WTC11 (cell line): ENCODE data around the gene KRT14. TPM values are rescaled to one million over a fixed set of nuclear protein-coding genes. Genes with fewer than 3 reads are reported as not detected.
"Not testable (repeated sequence)": the region's sequence is repeated elsewhere in the genome, so short reads cannot be mapped to it uniquely, and the experiment has no call there.

Experiments used
- ATAC-seq: fragments of 200-7000 bp; cut with Tn5 transposase; 2 replicates; pipeline ENCODE4 v1.10.0; 2021; ENCODE audit warnings: mild to moderate bottlenecking, moderate library complexity
- CTCF ChIA-PET: fragments of 300-600 bp; sonication (Branson Sonifier 250); formaldehyde crosslinking; loops from one replicate; lab custom pipeline; 2021; ENCODE audit warnings: antibody characterized with exemption; lab: Charles Lee
- POLR2A ChIA-PET: fragments of 350-600 bp; sonication (Branson Sonifier 250); formaldehyde crosslinking; loops from one replicate; lab custom pipeline; 2021; ENCODE audit warnings: antibody characterized with exemption; lab: Charles Lee
- DNase-seq: peaks from one replicate; pipeline ENCODE4 v3.0.0; 2021; ENCODE audit warnings: low spot score
- H3K27ac Mint-ChIP-seq: 2 replicates; pipeline ENCODE4 v1.8.0; 2021; ENCODE audit warnings: mixed read lengths
- H3K27me3 Mint-ChIP-seq: 2 replicates; pipeline ENCODE4 v1.8.0; 2021; ENCODE audit warnings: low read depth, mild to moderate bottlenecking, moderate library complexity, mixed read lengths
- H3K36me3 Mint-ChIP-seq: 2 replicates; pipeline ENCODE4 v1.8.0; 2021; ENCODE audit warnings: mixed read lengths
- H3K4me1 Mint-ChIP-seq: 2 replicates; pipeline ENCODE4 v1.8.0; 2022; ENCODE audit warnings: mixed read lengths
- H3K4me3 Mint-ChIP-seq: 2 replicates; pipeline ENCODE4 v1.8.0; 2021; ENCODE audit warnings: mild to moderate bottlenecking, moderate library complexity, mixed read lengths
- H3K9me3 Mint-ChIP-seq: 2 replicates; pipeline ENCODE4 v1.8.0; 2021; ENCODE audit warnings: mixed read lengths
- AFF4 ChIP-seq: sonication (generic); formaldehyde crosslinking; IDR thresholded peaks from 2 replicates; pipeline ENCODE4 v1.8.1; 2023; ENCODE audit warnings: mild to moderate bottlenecking, missing genetic modification reagents, borderline replicate concordance
- E2F4 ChIP-seq: sonication (generic); formaldehyde crosslinking; IDR thresholded peaks from 2 replicates; pipeline ENCODE4 v1.8.1; 2022; ENCODE audit warnings: low read depth, mild to moderate bottlenecking, moderate library complexity, missing genetic modification reagents, borderline replicate concordance
- E2F5 ChIP-seq: sonication (generic); formaldehyde crosslinking; IDR thresholded peaks from 2 replicates; pipeline ENCODE4 v1.8.1; 2022; ENCODE audit warnings: mild to moderate bottlenecking, moderate library complexity, missing genetic modification reagents
- FOXP4 ChIP-seq: sonication (generic); formaldehyde crosslinking; IDR thresholded peaks from 2 replicates; pipeline ENCODE4 v1.8.0; 2022; ENCODE audit warnings: mild to moderate bottlenecking, missing genetic modification reagents
- MXD4 ChIP-seq: fragments of 250-450 bp; sonication (Bioruptor Pico); IDR thresholded peaks from 2 replicates; pipeline ENCODE4 v1.8.0; 2021; ENCODE audit warnings: mild to moderate bottlenecking, moderate library complexity, borderline replicate concordance
- NFATC4 ChIP-seq: fragments of 250-450 bp; sonication (Bioruptor Pico); IDR thresholded peaks from 2 replicates; pipeline ENCODE4 v1.9.0; 2021; ENCODE audit warnings: mild to moderate bottlenecking
- PRDM15 ChIP-seq: sonication (generic); formaldehyde crosslinking; IDR thresholded peaks from 2 replicates; pipeline ENCODE4 v1.8.0; 2022; ENCODE audit warnings: missing genetic modification reagents
- PRRX2 ChIP-seq: fragments of 250-450 bp; sonication (Bioruptor Pico); IDR thresholded peaks from 2 replicates; pipeline ENCODE4 v1.8.0; 2021; ENCODE audit warnings: mild to moderate bottlenecking
- SMAD3 ChIP-seq: sonication (generic); formaldehyde crosslinking; IDR thresholded peaks from 2 replicates; pipeline ENCODE4 v1.8.0; 2022; ENCODE audit warnings: missing genetic modification reagents, mild to moderate bottlenecking, borderline replicate concordance
- ZNF219 ChIP-seq: sonication (generic); formaldehyde crosslinking; IDR thresholded peaks from 2 replicates; pipeline ENCODE4 v1.8.0; 2023; ENCODE audit warnings: missing genetic modification reagents, mild to moderate bottlenecking, borderline replicate concordance
- ZNF532 ChIP-seq: fragments of 250-450 bp; sonication (Bioruptor Pico); IDR thresholded peaks from 2 replicates; pipeline ENCODE4 v1.9.0; 2021; ENCODE audit warnings: mild to moderate bottlenecking, borderline replicate concordance
- ZNF671 ChIP-seq: fragments of 250-450 bp; sonication (Bioruptor Pico); IDR thresholded peaks from 2 replicates; pipeline ENCODE4 v1.8.0; 2021; ENCODE audit warnings: mild to moderate bottlenecking
- total RNA-seq: library from RNA; stranded (reverse); gene quantifications from 3 replicates; pipeline ENCODE4 v1.2.3, GENCODE V29; 2021

KRT14 gene
- total RNA-seq, 1 experiment from 2014 or later = not detected

- TF ChIP-seq AFF4 (CRISPR knock-in tag) (no peak), ZNF219 (no peak), SMAD3 (no peak), ZNF671 (CRISPR knock-in tag) (no peak)
Measured at GRCh38 chr17:41585301-41586056, 1.2 kb downstream of the KRT14 start (continued).

GRCh38 chr17:41584331-41584927 lies 2.3 kb downstream of the KRT14 start:
- ATAC-seq, H3K27ac Mint-ChIP-seq, H3K36me3 Mint-ChIP-seq, H3K4me3 Mint-ChIP-seq, DNase-seq, POLR2A ChIA-PET, H3K9me3 Mint-ChIP-seq, H3K4me1 Mint-ChIP-seq: not testable (repeated sequence)
- CTCF ChIA-PET = interaction anchor here (0.5 to 3.8 kb wide), 5 partner anchors 35 to 81 kb away, joined by 4 to 22 read pairs (median 6); no protein-coding TSS in a partner anchor
- H3K27me3 Mint-ChIP-seq = peaks cover 23% of the 10 kb centered on the region

GRCh38 chr17:41583137-41584127 lies 3.3 kb downstream of the KRT14 start:
- H3K4me1 Mint-ChIP-seq = peaks cover 11% of the 10 kb centered on the region
- ChIA-PET CTCF (interaction anchor here (0.6 to 3.8 kb wide), 8 partner anchors 34 to 171 kb away, joined by 3 to 22 read pairs (median 6); no protein-coding TSS in a partner anchor), POLR2A (no interaction called here)
- H3K9me3 Mint-ChIP-seq = no peaks in the 10 kb centered on the region
- H3K27me3 Mint-ChIP-seq = peaks cover 23% of the 10 kb centered on the region
- no peaks in the 10 kb centered on the region for H3K36me3 Mint-ChIP-seq
- no peak for DNase-seq
- no peak for ATAC-seq
- H3K27ac Mint-ChIP-seq = no peak overlapping the region
- H3K4me3 Mint-ChIP-seq = no peak overlapping the region
- TF ChIP-seq MXD4 (no peak), NFATC4 (CRISPR knock-in tag) (no peak), FOXP4 (CRISPR knock-in tag) (no peak), ZNF532 (CRISPR knock-in tag) (no peak), PRDM15 (no peak), PRRX2 (no peak), E2F5 (CRISPR knock-in tag) (no peak), E2F4 (CRISPR knock-in tag) (no peak)
